GM23248 (cell line): ENCODE measurements around the gene KRI1.

Experiments
- EZH2 ChIP-seq: fragments of 200-600 bp; sonication (generic); IDR thresholded peaks from 2 replicates; pipeline ENCODE4 v1.6.1; 2018; ENCODE audit warnings: antibody characterized with exemption, mild to moderate bottlenecking; ENCODE audit not compliant: insufficient read depth, poor library complexity, severe bottlenecking
- EZH2phosphoT487 ChIP-seq: fragments of 200-600 bp; sonication (generic); IDR thresholded peaks from 2 replicates; pipeline ENCODE4 v1.6.1; 2018; ENCODE audit warnings: antibody characterized with exemption, moderate library complexity, mild to moderate bottlenecking, low read depth; ENCODE audit not compliant: insufficient read depth

DNA sequence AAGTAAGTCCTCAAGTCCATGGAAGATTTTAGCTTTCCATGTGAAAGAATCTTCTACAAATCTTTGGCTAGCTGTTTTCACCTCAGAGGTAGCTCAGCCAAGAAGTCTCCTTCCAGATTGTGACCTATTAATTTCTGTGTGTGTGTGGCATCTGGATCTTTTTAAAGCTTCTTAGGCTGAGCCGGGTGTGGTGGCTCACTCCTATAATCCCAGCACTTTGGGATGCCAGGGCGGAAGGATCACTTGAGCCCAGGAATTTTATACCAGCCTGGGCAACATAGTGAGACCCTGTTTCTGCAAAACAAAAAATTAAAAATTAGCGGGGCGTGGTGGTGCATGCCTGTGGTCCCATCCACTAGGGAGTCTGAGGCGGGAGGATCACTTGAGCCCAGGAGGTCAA is 46.1 kb upstream of the KRI1 start:
- TF ChIP-seq EZH2 (no peak), EZH2phosphoT487 (no peak)
